GM12878 (cell line): ENCODE data around the gene KCTD19. TPM values are rescaled to one million over a fixed set of nuclear protein-coding genes. Genes with fewer than 3 reads are reported as not detected.

Experiments
- ATAC-seq: fragments of 200-7000 bp; cut with Tn5 transposase; 3 replicates; pipeline ENCODE4 v1.9.1; 2020; ENCODE audit warnings: mild to moderate bottlenecking, moderate library complexity
- BruUV-seq: library from RNA; stranded (reverse); fragments of 400-500 nt; replicated peaks from 2 replicates; lab custom pipeline; 2021; lab: Mats Ljungman, UMichigan
- CTCF ChIA-PET: fragments of 300-600 bp; sonication (Branson Sonifier 250); formaldehyde crosslinking; extraction: SDS; loops from one replicate; lab custom pipeline; 2021; ENCODE audit warnings: inconsistent platforms; lab: Yijun Ruan, JAX
- POLR2A ChIA-PET: fragments of 350-600 bp; formaldehyde crosslinking; extraction: SDS; loops from one replicate; lab custom pipeline; 2021; ENCODE audit warnings: inconsistent platforms; lab: Charles Lee
- RAD21 ChIA-PET: fragments of 300-600 bp; sonication (Branson Sonifier 250); formaldehyde crosslinking; loops from one replicate; lab custom pipeline; 2023; ENCODE audit warnings: antibody characterized with exemption; ENCODE audit not compliant: unreplicated experiment; lab: Charles Lee
- SMC1A ChIA-PET: fragments of 300-600 bp; sonication (Branson Sonifier 250); formaldehyde crosslinking; loops from one replicate; lab custom pipeline; 2023; ENCODE audit not compliant: unreplicated experiment, uncharacterized antibody; lab: Charles Lee
- DNase-seq: peaks from one replicate; pipeline ENCODE4 v3.0.0-alpha.2; 2011; ENCODE audit warnings: low read depth, low spot score
- FAIRE-seq: peaks from 3 replicates; lab custom pipeline; 2011; peaks lifted over from hg19 to GRCh38; lab: Jason Lieb, UNC
- H2AFZ ChIP-seq: 2 replicates; pipeline ENCODE4 v1.6.0; 2011; ENCODE audit warnings: low read depth, low read length, control low read depth; ENCODE audit not compliant: control insufficient read depth
- H3K27ac ChIP-seq: 2 replicates; pipeline ENCODE4 v1.5.1; 2011; ENCODE audit warnings: control low read depth; ENCODE audit not compliant: control insufficient read depth, insufficient read depth
- H3K27me3 ChIP-seq, 2 experiments: replicated peaks in 1 of 2; 2 replicates each; pipeline versions ENCODE4 v1.6.0 to v1.6.1; 2011; ENCODE audit warnings: low read length in 1 of 2; ENCODE audit not compliant: control insufficient read depth in 2 of 2, insufficient read depth in 2 of 2
- H3K36me3 ChIP-seq, 2 experiments: 2 replicates each; pipeline ENCODE4 v1.5.1; 2011; ENCODE audit warnings: low read length in 1 of 2; ENCODE audit not compliant: control insufficient read depth in 2 of 2, insufficient read depth in 2 of 2
- H3K4me1 ChIP-seq: 2 replicates; pipeline ENCODE4 v1.6.1; 2011; ENCODE audit warnings: mild to moderate bottlenecking, low read length, moderate library complexity, mixed read lengths; ENCODE audit not compliant: control insufficient read depth, insufficient read depth
- H3K4me2 ChIP-seq: 2 replicates; pipeline ENCODE4 v1.6.0; 2011; ENCODE audit warnings: control low read depth; ENCODE audit not compliant: control insufficient read depth, insufficient read depth
- H3K4me3 ChIP-seq: fragments of 200-600 bp; sonication (generic); 2 replicates; pipeline ENCODE4 v1.5.1; 2016
- H3K79me2 ChIP-seq: 2 replicates; pipeline ENCODE4 v1.6.0; 2011; ENCODE audit warnings: low read length; ENCODE audit not compliant: control insufficient read depth, insufficient read depth
- H3K9ac ChIP-seq: 2 replicates; pipeline ENCODE4 v1.8.0; 2011; ENCODE audit warnings: low read length, control low read depth, mixed read lengths; ENCODE audit not compliant: control insufficient read depth, insufficient read depth
- H3K9me3 ChIP-seq: replicated peaks from 3 replicates; pipeline ENCODE4 v1.5.1; 2011; ENCODE audit warnings: mild to moderate bottlenecking, low read length; ENCODE audit not compliant: control insufficient read depth, insufficient read depth
- H4K20me1 ChIP-seq: 2 replicates; pipeline ENCODE4 v1.6.0; 2011; ENCODE audit not compliant: control insufficient read depth, insufficient read depth
- GABPA ChIP-seq: IDR thresholded peaks from 2 replicates; pipeline ENCODE4 v1.6.1; 2014; ENCODE audit warnings: antibody characterized with exemption, low read depth, mild to moderate bottlenecking, inconsistent platforms
- MTA3 ChIP-seq: IDR thresholded peaks from 2 replicates; pipeline ENCODE4 v1.6.1; 2012; ENCODE audit warnings: low read length, inconsistent platforms, borderline replicate concordance
- TCF12 ChIP-seq: IDR thresholded peaks from 2 replicates; pipeline ENCODE4 v1.6.1; 2011; ENCODE audit warnings: low read depth, mild to moderate bottlenecking, low read length
- ZNF384 ChIP-seq: IDR thresholded peaks from 2 replicates; pipeline ENCODE4 v1.6.1; 2012; ENCODE audit warnings: low read depth, mild to moderate bottlenecking, low read length, improper control_type of control experiment, borderline replicate concordance
- WGBS: methylation state at CpG from one replicate; pipeline ENCODE4 v1.1.6; 2016; ENCODE audit warnings: low lambda C conversion rate; ENCODE audit not compliant: insufficient replicate concordance, insufficient coverage; ENCODE audit errors: missing lambda C conversion rate; 5-methylcytosine and 5-hydroxymethylcytosine counted together
- in situ Hi-C: fragments of 300-500 bp; cut with MboI; formaldehyde crosslinking; loops from 9 replicates; pipeline ENCODE4 v1.14.3; 2018; ENCODE audit warnings: mixed read lengths
- intact Hi-C: fragments of 100-400 bp; cut with micrococcal nuclease; formaldehyde crosslinking; loops from one replicate; pipeline ENCODE4 v1.14.2; 2022; ENCODE audit not compliant: unreplicated experiment
- polyA plus RNA-seq, 11 experiments: library from polyadenylated mRNA; depleted of rRNA in 4 of 11; unstranded in 6 of 11; stranded (reverse) in 5 of 11; fragments of >200 nt; fragmentation: Nextera tagmentation in 4 of 11; fragmentation: Illumina TruSeq in 1 of 11; extraction: Ambion mirVana in 4 of 11; extraction: Trizol in 1 of 11; gene quantifications; 1 replicate in 1 of 11; 2 replicates in 10 of 11; pipeline versions ENCODE4 v1.2.1 to v1.2.3, GENCODE V29; 2011 to 2016; ENCODE audit warnings: inconsistent platforms in 2 of 11, missing spikeins in 2 of 11, low read depth in 1 of 11
- total RNA-seq, 4 experiments: library from RNA; depleted of rRNA in 3 of 4; stranded (reverse); fragments of >200 nt in 3 of 4; fragmentation: Illumina TruSeq in 1 of 4; extraction: Trizol in 1 of 4; gene quantifications; 2 replicates each; pipeline versions ENCODE4 v1.2.1 to v1.2.3, GENCODE V29; 2013 to 2021
- TF ChIP-seq, protein P1 (sequence below): IDR thresholded peaks from 2 replicates; pipeline ENCODE4 v1.6.1; 2011; ENCODE audit warnings: low read depth, low read length, improper control_type of control experiment, borderline replicate concordance
- TF ChIP-seq, protein P2 (sequence below): fragments of 150-350 bp; IDR thresholded peaks from 2 replicates; pipeline ENCODE4 v1.6.1; 2016; ENCODE audit warnings: low read depth, low read length
- TF ChIP-seq, protein P3 (sequence below): IDR thresholded peaks from 2 replicates; pipeline ENCODE4 v1.6.1; 2011; ENCODE audit warnings: borderline replicate concordance, low read depth, mild to moderate bottlenecking, moderate library complexity, mixed read lengths, low read length; ENCODE audit not compliant: insufficient read depth; ENCODE audit errors: extremely low read length
- TF ChIP-seq, protein P4 (sequence below): IDR thresholded peaks from 2 replicates; pipeline ENCODE4 v1.6.1; 2012; ENCODE audit warnings: mild to moderate bottlenecking, low read depth, low read length
- TF ChIP-seq, protein P5 (sequence below), 3 experiments: IDR thresholded peaks in 2 of 3; conservative IDR thresholded peaks in 1 of 3; 2 replicates each; pipeline ENCODE4 v1.5.1; 2011; ENCODE audit warnings: low read depth in 3 of 3, low read length in 3 of 3, mild to moderate bottlenecking in 3 of 3, control low read depth in 2 of 3, moderate library complexity in 2 of 3, inconsistent platforms in 1 of 3, mixed read lengths in 1 of 3; ENCODE audit not compliant: control insufficient read depth in 2 of 3, insufficient read depth in 1 of 3; ENCODE audit errors: extremely low read depth in 1 of 3
- TF ChIP-seq, protein P6 (sequence below): IDR thresholded peaks from 2 replicates; pipeline ENCODE4 v1.6.1; 2011; ENCODE audit warnings: borderline replicate concordance, low read depth, mild to moderate bottlenecking, moderate library complexity, low read length; ENCODE audit not compliant: insufficient read depth, poor library complexity, severe bottlenecking

KCTD19 gene
- total and polyA plus RNA-seq, 10 of the 15 experiments (the other 5 are each of a cell fraction or from before 2014, with no cell fraction given): 1.6 to 8.9 (median 3.9) TPM

DNA sequence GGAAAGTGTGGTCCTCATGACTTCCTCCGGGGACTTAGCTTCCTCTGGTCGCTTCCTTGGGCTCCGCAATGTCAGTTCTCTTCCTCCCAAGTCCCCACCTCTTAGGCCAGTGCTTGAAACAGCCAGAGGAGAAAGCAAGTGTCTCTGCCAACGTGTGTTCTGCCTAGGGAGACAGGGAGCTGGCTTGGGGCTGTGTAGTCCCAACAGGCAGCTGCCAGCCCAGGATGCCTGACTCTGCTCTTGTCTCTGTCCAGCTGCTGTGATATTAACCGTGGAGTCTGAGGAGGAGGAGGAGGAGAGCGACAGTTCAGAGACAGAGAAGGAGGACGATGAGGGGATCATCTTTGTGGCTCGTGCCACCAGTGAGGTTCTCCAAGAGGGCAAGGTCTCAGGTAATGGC, 60.7 kb downstream of the KCTD19 start:
- H3K4me1 ChIP-seq: no peaks in the 10 kb centered on the region
- no peak for ATAC-seq
- SMC1A ChIA-PET: interaction anchor here (1.0 to 1.1 kb wide), 2 partner anchors 12 to 73 kb away, joined by 3 to 5 read pairs; no protein-coding TSS in a partner anchor
- in situ Hi-C loops (no loop called here), intact Hi-C loops (no loop called here)
- H3K4me2 ChIP-seq: no peak overlapping the region
- H3K79me2 ChIP-seq: no peaks in the 10 kb centered on the region
- no TSS peak for BruUV-seq
- 76% methylated on average over 7 of the region's 8 CpGs for WGBS
- no peak for DNase-seq
- CTCF ChIA-PET: interaction anchor here (0.6 to 1.4 kb wide), 7 partner anchors 13 to 191 kb away, joined by 3 to 4 read pairs (median 3); no protein-coding TSS in a partner anchor
- H4K20me1 ChIP-seq: no peaks in the 10 kb centered on the region
- no peak overlapping the region for H3K9ac ChIP-seq
- H3K27me3 ChIP-seq: no peaks in the 10 kb centered on the region
- H3K9me3 ChIP-seq: no peaks in the 10 kb centered on the region
- no peak overlapping the region for H2AFZ ChIP-seq
- POLR2A ChIA-PET: no interaction called here
- H3K4me3 ChIP-seq: no peak overlapping the region
- no peak overlapping the region for H3K27ac ChIP-seq
- RAD21 ChIA-PET: no interaction called here
- H3K36me3 ChIP-seq: no peaks in the 10 kb centered on the region
- no peak for FAIRE-seq
- TF ChIP-seq, protein P1, sequence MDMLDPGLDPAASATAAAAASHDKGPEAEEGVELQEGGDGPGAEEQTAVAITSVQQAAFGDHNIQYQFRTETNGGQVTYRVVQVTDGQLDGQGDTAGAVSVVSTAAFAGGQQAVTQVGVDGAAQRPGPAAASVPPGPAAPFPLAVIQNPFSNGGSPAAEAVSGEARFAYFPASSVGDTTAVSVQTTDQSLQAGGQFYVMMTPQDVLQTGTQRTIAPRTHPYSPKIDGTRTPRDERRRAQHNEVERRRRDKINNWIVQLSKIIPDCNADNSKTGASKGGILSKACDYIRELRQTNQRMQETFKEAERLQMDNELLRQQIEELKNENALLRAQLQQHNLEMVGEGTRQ: no peak
- TF ChIP-seq, protein P2, sequence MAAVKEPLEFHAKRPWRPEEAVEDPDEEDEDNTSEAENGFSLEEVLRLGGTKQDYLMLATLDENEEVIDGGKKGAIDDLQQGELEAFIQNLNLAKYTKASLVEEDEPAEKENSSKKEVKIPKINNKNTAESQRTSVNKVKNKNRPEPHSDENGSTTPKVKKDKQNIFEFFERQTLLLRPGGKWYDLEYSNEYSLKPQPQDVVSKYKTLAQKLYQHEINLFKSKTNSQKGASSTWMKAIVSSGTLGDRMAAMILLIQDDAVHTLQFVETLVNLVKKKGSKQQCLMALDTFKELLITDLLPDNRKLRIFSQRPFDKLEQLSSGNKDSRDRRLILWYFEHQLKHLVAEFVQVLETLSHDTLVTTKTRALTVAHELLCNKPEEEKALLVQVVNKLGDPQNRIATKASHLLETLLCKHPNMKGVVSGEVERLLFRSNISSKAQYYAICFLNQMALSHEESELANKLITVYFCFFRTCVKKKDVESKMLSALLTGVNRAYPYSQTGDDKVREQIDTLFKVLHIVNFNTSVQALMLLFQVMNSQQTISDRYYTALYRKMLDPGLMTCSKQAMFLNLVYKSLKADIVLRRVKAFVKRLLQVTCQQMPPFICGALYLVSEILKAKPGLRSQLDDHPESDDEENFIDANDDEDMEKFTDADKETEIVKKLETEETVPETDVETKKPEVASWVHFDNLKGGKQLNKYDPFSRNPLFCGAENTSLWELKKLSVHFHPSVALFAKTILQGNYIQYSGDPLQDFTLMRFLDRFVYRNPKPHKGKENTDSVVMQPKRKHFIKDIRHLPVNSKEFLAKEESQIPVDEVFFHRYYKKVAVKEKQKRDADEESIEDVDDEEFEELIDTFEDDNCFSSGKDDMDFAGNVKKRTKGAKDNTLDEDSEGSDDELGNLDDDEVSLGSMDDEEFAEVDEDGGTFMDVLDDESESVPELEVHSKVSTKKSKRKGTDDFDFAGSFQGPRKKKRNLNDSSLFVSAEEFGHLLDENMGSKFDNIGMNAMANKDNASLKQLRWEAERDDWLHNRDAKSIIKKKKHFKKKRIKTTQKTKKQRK: no peak
- TF ChIP-seq GABPA (no peak), ZNF384 (no peak), TCF12 (no peak), MTA3 (no peak)
- TF ChIP-seq, protein P3, sequence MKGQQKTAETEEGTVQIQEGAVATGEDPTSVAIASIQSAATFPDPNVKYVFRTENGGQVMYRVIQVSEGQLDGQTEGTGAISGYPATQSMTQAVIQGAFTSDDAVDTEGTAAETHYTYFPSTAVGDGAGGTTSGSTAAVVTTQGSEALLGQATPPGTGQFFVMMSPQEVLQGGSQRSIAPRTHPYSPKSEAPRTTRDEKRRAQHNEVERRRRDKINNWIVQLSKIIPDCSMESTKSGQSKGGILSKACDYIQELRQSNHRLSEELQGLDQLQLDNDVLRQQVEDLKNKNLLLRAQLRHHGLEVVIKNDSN: no peak
- TF ChIP-seq, protein P4, sequence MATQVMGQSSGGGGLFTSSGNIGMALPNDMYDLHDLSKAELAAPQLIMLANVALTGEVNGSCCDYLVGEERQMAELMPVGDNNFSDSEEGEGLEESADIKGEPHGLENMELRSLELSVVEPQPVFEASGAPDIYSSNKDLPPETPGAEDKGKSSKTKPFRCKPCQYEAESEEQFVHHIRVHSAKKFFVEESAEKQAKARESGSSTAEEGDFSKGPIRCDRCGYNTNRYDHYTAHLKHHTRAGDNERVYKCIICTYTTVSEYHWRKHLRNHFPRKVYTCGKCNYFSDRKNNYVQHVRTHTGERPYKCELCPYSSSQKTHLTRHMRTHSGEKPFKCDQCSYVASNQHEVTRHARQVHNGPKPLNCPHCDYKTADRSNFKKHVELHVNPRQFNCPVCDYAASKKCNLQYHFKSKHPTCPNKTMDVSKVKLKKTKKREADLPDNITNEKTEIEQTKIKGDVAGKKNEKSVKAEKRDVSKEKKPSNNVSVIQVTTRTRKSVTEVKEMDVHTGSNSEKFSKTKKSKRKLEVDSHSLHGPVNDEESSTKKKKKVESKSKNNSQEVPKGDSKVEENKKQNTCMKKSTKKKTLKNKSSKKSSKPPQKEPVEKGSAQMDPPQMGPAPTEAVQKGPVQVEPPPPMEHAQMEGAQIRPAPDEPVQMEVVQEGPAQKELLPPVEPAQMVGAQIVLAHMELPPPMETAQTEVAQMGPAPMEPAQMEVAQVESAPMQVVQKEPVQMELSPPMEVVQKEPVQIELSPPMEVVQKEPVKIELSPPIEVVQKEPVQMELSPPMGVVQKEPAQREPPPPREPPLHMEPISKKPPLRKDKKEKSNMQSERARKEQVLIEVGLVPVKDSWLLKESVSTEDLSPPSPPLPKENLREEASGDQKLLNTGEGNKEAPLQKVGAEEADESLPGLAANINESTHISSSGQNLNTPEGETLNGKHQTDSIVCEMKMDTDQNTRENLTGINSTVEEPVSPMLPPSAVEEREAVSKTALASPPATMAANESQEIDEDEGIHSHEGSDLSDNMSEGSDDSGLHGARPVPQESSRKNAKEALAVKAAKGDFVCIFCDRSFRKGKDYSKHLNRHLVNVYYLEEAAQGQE: no peak
- TF ChIP-seq, protein P5, sequence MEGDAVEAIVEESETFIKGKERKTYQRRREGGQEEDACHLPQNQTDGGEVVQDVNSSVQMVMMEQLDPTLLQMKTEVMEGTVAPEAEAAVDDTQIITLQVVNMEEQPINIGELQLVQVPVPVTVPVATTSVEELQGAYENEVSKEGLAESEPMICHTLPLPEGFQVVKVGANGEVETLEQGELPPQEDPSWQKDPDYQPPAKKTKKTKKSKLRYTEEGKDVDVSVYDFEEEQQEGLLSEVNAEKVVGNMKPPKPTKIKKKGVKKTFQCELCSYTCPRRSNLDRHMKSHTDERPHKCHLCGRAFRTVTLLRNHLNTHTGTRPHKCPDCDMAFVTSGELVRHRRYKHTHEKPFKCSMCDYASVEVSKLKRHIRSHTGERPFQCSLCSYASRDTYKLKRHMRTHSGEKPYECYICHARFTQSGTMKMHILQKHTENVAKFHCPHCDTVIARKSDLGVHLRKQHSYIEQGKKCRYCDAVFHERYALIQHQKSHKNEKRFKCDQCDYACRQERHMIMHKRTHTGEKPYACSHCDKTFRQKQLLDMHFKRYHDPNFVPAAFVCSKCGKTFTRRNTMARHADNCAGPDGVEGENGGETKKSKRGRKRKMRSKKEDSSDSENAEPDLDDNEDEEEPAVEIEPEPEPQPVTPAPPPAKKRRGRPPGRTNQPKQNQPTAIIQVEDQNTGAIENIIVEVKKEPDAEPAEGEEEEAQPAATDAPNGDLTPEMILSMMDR (IDR thresholded peaks at IDR 0.05 in 2 of 3, conservative IDR thresholded peaks at IDR 0.05 in 1 of 3; ENCODE audit: control insufficient read depth in 2 of 3, extremely low read depth in 1 of 3, insufficient read depth in 1 of 3, low read depth in 3 of 3, low read length in 3 of 3): no peak
- TF ChIP-seq, protein P6, sequence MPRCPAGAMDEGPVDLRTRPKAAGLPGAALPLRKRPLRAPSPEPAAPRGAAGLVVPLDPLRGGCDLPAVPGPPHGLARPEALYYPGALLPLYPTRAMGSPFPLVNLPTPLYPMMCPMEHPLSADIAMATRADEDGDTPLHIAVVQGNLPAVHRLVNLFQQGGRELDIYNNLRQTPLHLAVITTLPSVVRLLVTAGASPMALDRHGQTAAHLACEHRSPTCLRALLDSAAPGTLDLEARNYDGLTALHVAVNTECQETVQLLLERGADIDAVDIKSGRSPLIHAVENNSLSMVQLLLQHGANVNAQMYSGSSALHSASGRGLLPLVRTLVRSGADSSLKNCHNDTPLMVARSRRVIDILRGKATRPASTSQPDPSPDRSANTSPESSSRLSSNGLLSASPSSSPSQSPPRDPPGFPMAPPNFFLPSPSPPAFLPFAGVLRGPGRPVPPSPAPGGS: no peak
